Uterus (tissue), 4 donors: ENCODE results near the gene BIRC3. TPM values are rescaled to one million over a fixed set of nuclear protein-coding genes. Genes with fewer than 3 reads are reported as not detected.

Experiments
- DNase-seq, 2 donors: peaks; one replicate each; pipeline ENCODE4 v3.0.0-alpha.2; 2019 to 2020
- H3K27ac ChIP-seq, 2 donors: fragments of 200-600 bp; sonication (generic); 1 replicate in 1 of 2; 2 replicates in 1 of 2; pipeline ENCODE4 v1.5.1; 2016 to 2018
- H3K27me3 ChIP-seq, 2 donors: fragments of 200-600 bp; sonication (generic); one replicate each; pipeline ENCODE4 v1.5.1; 2018 to 2019; ENCODE audit warnings: control low read depth in 1 of 2
- H3K36me3 ChIP-seq, 2 donors: fragments of 200-600 bp; sonication (generic); one replicate each; pipeline ENCODE4 v1.5.1; 2019; ENCODE audit warnings: control low read depth in 1 of 2
- H3K4me1 ChIP-seq, 2 donors: fragments of 200-600 bp; sonication (generic); one replicate each; pipeline ENCODE4 v1.5.1; 2018 to 2019; ENCODE audit warnings: control low read depth in 1 of 2
- H3K4me3 ChIP-seq, 2 donors: fragments of 200-600 bp; sonication (generic); 1 replicate in 1 of 2; 2 replicates in 1 of 2; pipeline ENCODE4 v1.5.1; 2018 to 2019; ENCODE audit warnings: mild to moderate bottlenecking in 1 of 2
- H3K9me3 ChIP-seq, 2 donors: fragments of 200-600 bp; sonication (generic); one replicate each; pipeline ENCODE4 v1.5.1; 2019; ENCODE audit warnings: control low read depth in 1 of 2
- CTCF ChIP-seq, 4 experiments: fragments of 200-600 bp in 2 of 4; fragments of 450-650 bp in 2 of 4; sonication (generic) in 2 of 4; IDR thresholded peaks; one replicate each; pipeline ENCODE4 v1.5.1; 2016 to 2019; ENCODE audit warnings: antibody characterized with exemption in 4 of 4, mild to moderate bottlenecking in 2 of 4, moderate library complexity in 1 of 4
- POLR2A ChIP-seq, 2 donors: fragments of 450-650 bp; IDR thresholded peaks; one replicate each; pipeline ENCODE4 v1.6.1; 2016; ENCODE audit warnings: antibody characterized with exemption in 2 of 2, mild to moderate bottlenecking in 1 of 2, moderate library complexity in 1 of 2
- intact Hi-C: fragments of 100-400 bp; cut with DNase I; formaldehyde crosslinking; loops from one replicate; pipeline ENCODE4 v1.15.1; 2023; ENCODE audit warnings: low total_unique reads
- total RNA-seq, 4 donors: library from RNA; depleted of rRNA in 3 of 4; stranded (reverse); fragments of >200 nt in 3 of 4; gene quantifications; one replicate each; pipeline versions ENCODE4 v1.1.0 to v1.2.4, GENCODE V29; 2014 to 2023
- donor health status: DM: yes; HTN: yes; CAD: no.

BIRC3 gene
- total RNA-seq, 4 donors from 2014 or later = 1.5 to 102 (median 8.7) TPM

DNA sequence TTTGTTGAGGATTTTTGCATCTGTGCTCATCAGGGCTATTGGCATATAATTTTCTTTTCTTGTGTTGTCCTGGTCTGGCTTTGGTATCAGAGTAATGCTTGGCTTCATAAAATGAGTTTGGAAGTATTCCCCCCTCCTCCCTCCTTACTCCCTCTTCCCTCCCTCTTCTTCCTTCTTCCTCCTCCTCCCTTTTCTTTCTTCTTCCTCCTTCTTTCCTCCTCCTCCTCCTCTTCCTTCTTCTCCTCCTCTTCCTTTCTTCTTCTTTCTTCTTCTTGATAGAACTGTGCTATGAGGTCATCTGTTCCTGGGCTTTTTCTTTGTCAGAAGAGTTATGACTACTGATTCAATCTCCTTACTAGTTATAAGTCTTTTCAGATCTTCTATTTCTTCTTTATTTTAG lies 39.8 kb downstream of the BIRC3 start:
- no peaks in the 10 kb centered on the region for H3K27me3 ChIP-seq
- no peak for TF ChIP-seq CTCF (IDR thresholded peaks at IDR 0.05)
- TF ChIP-seq POLR2A (IDR thresholded peaks at IDR 0.05) = no peak
- peaks cover 0 to 3% of the 10 kb centered on the region in 2 donors for H3K9me3 ChIP-seq
- H3K4me1 ChIP-seq = no peaks in the 10 kb centered on the region
- no peak for DNase-seq
- H3K4me3 ChIP-seq = no peak overlapping the region
- intact Hi-C loops = no loop called here
- no peak overlapping the region for H3K27ac ChIP-seq
- H3K36me3 ChIP-seq = no peaks in the 10 kb centered on the region

GRCh38 chr11:102359372-102359771 lies 42.1 kb downstream of the BIRC3 start:
- Histone ChIP-seq H3K9me3 (peaks cover 0 to 3% of the 10 kb centered on the region in 2 donors), H3K27me3 (no peaks in the 10 kb centered on the region), H3K4me1 (no peaks in the 10 kb centered on the region), H3K36me3 (no peaks in the 10 kb centered on the region), H3K4me3 (no peak overlapping the region), H3K27ac (no peak overlapping the region)
- TF ChIP-seq CTCF (IDR thresholded peaks at IDR 0.05) (no peak), POLR2A (IDR thresholded peaks at IDR 0.05) (no peak)
- intact Hi-C loops = no loop called here
- no peak for DNase-seq

GRCh38 chr11:102360681-102361080 lies 43.4 kb downstream of the BIRC3 start:
- Histone ChIP-seq H3K36me3 (no peaks in the 10 kb centered on the region), H3K27ac (no peak overlapping the region), H3K27me3 (no peaks in the 10 kb centered on the region), H3K9me3 (peaks cover 0 to 2% of the 10 kb centered on the region in 2 donors), H3K4me3 (no peak overlapping the region), H3K4me1 (no peaks in the 10 kb centered on the region)
- no peak for DNase-seq
- intact Hi-C loops = no loop called here
- TF ChIP-seq CTCF (IDR thresholded peaks at IDR 0.05) (no peak), POLR2A (IDR thresholded peaks at IDR 0.05) (no peak)

DNA sequence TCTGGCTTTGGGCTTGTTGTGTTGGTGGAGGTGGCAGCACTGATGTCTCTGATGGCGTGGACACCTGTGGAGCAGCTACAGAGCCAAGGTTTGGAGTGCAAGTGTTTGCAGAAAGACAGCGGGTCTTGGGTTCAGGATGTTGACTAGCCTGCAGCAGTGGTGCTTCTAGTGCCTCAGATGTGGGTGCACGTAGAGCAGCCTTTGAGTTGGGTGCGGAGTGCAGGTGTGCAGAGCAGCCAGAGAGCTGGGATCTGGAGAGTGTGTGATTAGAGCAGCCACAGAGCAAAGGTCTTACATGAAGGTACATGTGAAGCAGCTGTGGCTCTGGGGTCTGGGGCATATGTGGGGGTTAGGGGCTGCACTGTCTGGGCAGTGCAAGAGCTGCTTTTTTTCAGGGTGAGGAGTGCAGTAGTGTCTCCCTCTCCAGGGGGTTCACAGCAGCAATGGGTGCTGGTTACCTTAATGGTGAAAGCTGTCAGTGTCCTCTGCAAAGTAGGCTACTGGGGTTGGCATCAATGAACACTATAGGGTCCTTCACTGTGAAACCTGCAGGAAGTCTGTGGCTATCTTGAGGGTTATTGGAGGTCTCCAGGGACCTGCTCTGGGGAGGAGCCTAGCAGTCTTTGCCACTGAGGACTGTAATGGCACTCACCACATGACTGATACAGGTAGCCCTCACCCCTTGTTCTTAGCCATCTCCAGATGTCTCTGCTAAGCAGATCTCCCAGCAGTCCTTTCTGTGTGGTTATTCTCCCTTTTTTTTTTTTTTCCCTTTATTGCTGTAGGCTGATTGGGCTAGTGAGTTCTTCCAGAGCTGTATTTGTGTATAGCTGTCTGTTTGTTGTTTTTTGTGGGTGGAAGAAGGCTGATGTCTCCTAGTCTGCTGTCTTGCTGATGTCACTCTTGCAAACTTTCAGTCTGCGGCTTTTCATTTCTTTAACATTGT lies 44.1 kb downstream of the BIRC3 start:
- intact Hi-C loops = no loop called here
- H3K9me3 ChIP-seq = no peaks in the 10 kb centered on the region
- no peaks in the 10 kb centered on the region for H3K27me3 ChIP-seq
- no peaks in the 10 kb centered on the region for H3K36me3 ChIP-seq
- H3K27ac ChIP-seq = no peak overlapping the region
- DNase-seq = no peak
- H3K4me1 ChIP-seq = no peaks in the 10 kb centered on the region
- TF ChIP-seq POLR2A (IDR thresholded peaks at IDR 0.05) (no peak), CTCF (IDR thresholded peaks at IDR 0.05) (no peak)
- no peak overlapping the region for H3K4me3 ChIP-seq

DNA sequence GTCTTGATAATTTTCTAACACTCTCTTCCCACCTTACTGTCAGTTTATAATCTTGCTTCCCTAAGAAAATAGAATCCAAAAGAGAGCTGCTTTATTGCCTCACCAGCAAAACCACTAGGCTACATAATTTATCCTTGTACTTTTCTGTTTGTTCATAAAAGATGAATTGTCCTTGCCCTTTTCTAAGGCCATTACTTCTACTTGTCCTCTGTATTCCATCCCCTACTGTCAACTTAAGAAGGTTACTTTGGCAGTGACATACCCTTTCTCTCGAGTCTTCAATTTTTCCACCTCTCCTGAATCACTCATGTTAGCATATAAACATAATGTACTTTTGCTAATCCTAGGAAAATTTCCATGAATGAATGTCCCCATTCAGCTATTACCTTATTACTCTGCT lies 47.7 kb downstream of the BIRC3 start:
- Histone ChIP-seq H3K9me3 (no peaks in the 10 kb centered on the region), H3K4me1 (no peaks in the 10 kb centered on the region), H3K27me3 (no peaks in the 10 kb centered on the region), H3K4me3 (no peak overlapping the region), H3K36me3 (no peaks in the 10 kb centered on the region), H3K27ac (no peak overlapping the region)
- intact Hi-C loops = no loop called here
- TF ChIP-seq CTCF (IDR thresholded peaks at IDR 0.05) = no peak
- no peak for DNase-seq
